GM18517 (cell line): ENCODE measurements around the gene SRRM3.
"Not testable (repeated sequence)": the region's sequence is repeated elsewhere in the genome, so short reads cannot be mapped to it uniquely, and the experiment has no call there.

Experiments used
- ATAC-seq: cut with Tn5 transposase; IDR thresholded peaks from one replicate; pipeline ENCODE4 v1.9.1; 2021; ENCODE audit warnings: mild to moderate bottlenecking, moderate library complexity; ENCODE audit not compliant: unreplicated experiment

Gene SRRM3

GRCh38 chr7:76334320-76334967 is 132.7 kb downstream of the SRRM3 start:
- ATAC-seq: no peak

- not testable (repeated sequence) for ATAC-seq
Observed at GRCh38 chr7:76335417-76335816, 133.7 kb downstream of the SRRM3 start.

GRCh38 chr7:76336094-76336493 is 134.4 kb downstream of the SRRM3 start:
- ATAC-seq: no peak
